ENCODE data around the gene ARHGAP36.

The ARHGAP36 gene

DNA sequence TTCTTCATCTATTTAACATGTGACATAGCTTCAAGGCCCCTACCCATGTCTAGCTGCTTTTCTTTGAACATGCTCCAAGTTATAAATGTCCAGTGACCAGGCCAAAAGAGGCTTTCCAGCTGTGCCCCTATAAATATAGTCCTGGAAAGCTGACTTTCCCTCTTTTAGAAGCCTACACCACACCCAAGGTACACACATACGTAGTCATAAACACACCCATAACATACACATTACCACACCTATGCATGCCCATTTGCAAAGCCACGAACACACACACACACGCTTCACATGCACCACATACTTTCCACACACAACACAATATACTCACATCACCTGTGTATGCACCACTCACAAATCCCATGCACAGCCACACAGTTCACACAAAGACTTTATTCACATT, 2.0 kb downstream of the ARHGAP36 start:
- no peak for TF ChIP-seq CTCF (IDR thresholded peaks at IDR 0.05; ENCODE audit: low read depth, low read length)
- H3K4me3 ChIP-seq (ENCODE audit: low read depth, low read length) = no peak overlapping the region

- no peak for TF ChIP-seq CTCF (IDR thresholded peaks at IDR 0.05; ENCODE audit: low read depth, low read length)
- no peak overlapping the region for H3K4me3 ChIP-seq (ENCODE audit: low read depth, low read length)
Measured at GRCh38 chrX:131061306-131061705, 3.2 kb downstream of the ARHGAP36 start.

GRCh38 chrX:131063613-131064012, 5.5 kb downstream of the ARHGAP36 start:
- no peak overlapping the region for H3K4me3 ChIP-seq (ENCODE audit: low read depth, low read length)
- no peak for TF ChIP-seq CTCF (IDR thresholded peaks at IDR 0.05; ENCODE audit: low read depth, low read length)

- TF ChIP-seq CTCF (IDR thresholded peaks at IDR 0.05; ENCODE audit: low read depth, low read length) = no peak
- no peak overlapping the region for H3K4me3 ChIP-seq (ENCODE audit: low read depth, low read length)
Measured at GRCh38 chrX:131066237-131066636, 8.1 kb downstream of the ARHGAP36 start.

DNA sequence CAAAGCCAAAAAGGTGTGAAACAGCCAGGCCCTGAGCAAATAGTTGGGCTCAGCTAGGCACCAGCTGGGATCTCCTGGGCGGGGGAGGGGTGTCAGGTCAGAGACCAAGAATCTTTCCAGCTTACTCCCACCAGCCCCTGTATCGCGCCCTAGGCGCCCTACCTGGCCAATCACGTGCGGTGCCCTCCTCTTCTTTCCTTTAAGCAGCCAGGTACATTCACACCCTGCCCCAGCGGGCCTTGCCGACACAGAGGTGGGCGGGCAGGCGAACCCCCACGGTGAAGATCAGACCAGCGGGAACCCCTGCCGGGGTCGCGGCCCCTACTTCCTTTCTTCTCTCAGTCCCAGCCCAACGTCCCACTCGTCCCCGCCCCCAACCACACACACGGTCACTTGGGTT, 9.1 kb downstream of the ARHGAP36 start:
- no peak for TF ChIP-seq CTCF (IDR thresholded peaks at IDR 0.05; ENCODE audit: low read depth, low read length)
- H3K4me3 ChIP-seq (ENCODE audit: low read depth, low read length) = no peak overlapping the region

DNA sequence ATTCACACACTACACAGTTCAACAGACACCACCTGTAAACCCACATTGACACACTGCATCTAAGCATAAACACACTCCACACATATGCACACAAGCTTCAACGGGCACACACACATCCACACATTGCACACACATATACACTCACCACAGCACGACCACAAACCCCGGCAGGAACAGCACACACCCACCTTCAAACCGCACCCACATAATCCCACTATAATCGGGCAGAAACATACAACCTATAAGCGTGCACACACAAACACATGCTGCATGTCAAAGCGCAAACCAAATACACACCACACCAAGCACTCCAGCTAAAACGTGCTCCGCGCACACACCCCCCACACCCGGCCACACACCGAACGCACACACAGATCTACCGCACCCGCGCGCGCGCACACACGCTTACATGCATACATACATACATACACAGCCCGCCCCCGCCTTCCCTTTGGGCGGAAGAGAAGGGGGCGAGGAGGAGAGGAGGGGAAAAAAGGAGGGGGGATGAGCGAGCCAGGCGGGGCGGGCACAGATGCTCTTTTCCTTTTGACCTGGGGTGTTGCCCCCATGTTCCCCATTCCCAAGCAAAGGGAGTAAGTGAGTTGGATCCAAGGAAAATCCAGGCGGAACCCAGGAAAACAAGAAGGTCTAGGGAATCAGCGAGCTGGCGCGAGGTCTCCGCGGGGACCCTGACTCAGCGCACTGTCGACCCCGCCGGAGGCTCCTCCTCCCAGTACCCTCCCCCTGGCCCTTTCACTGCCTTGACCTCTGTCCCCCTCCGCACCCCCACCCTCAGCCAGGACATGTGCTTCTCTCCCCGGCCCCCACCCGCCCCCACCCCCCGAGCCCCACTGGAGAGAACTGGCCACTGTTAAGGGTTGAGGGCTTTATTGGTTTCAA, 9.9 kb downstream of the ARHGAP36 start:
- no peak for TF ChIP-seq CTCF (IDR thresholded peaks at IDR 0.05; ENCODE audit: low read depth, low read length)
- H3K4me3 ChIP-seq (ENCODE audit: low read depth, low read length) = no peak overlapping the region

GRCh38 chrX:131068945-131069719, 11.0 kb downstream of the ARHGAP36 start:
- no peak for TF ChIP-seq CTCF (IDR thresholded peaks at IDR 0.05; ENCODE audit: low read depth, low read length)
- no peak overlapping the region for H3K4me3 ChIP-seq (ENCODE audit: low read depth, low read length)

All from WI38 (cell line).